ENCODE results near the gene FZR1.
"Not testable (repeated sequence)": the region's sequence is repeated elsewhere in the genome, so short reads cannot be mapped to it uniquely, and the experiment has no call there.

Gene FZR1

DNA sequence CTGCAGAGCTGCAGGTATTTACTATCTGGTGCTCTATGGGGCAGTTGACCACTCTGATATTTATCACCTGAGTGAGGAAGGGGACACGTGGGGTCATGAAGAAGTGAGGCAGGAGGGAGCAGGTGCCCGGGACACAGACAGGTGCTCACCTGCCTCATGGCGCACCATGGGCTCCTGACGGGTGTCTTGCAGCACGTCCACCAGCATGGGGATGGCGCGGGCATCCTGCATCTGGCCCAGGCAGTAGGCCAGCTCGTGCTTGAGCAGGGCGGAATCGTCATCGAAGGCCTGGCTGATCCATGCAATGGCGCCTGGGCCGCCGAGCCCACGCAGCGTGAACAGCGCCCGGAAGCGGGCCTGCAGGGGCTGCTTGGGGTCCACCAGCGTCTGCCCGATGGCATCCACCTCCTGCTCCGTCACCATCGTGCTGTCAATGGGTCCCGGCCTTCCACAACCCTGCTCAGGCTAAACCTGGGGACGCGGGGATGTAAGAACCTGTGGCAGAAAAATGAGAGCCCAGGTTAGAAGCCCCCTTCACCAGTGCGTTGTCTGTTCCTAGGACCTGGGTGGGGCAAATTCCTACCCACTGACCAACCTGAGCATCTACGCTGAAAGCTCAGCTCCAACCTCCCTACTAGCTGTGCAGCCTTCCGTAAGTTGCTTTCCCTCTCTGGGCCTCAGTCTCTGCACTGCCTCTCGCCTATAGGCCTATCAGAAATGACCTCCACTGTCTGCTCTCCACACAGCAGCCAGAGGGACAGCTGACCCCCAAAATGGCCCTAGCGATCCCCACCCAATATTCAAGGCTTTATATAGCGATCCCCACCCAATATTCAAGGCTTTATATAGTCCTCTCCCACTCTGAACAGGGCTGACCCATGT lies 9.5 kb upstream of the FZR1 start:
- no peak for DNase-seq (ENCODE audit: low spot score)

GRCh38 chr19:3497757-3498520 lies 8.2 kb upstream of the FZR1 start:
- no peak for DNase-seq (ENCODE audit: low spot score)

DNA sequence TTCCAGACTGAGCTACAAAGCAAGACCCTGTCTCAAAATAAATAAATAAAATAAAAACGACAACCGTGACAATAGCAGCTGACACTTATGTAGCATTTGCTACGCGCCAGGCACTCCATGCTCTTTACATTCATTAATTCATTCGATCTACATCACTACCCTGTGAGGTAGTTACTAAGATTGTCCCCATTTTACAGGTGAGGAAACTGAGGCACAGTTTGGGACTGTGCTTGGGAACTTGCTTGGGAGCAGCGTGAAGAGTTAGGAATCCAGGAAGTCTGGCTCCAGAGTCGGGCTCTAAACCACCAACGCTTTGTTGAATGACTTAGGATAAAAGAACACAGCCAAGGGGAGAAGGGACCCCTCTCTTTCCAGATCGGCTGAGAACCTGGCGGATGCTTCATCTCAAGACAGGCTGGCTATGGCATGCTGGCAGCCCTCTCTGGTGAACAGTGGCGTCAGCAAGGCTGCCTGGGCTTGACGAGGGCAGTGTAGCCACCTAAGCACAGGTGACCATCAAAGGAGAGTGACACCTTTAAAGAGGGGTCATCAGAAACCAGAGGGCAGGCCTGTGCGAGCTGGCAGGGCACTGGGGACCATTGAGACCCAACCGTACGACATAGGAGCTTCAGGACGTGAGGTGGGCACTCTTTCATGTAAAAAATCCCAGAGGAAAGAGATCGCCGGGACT lies 6.2 kb upstream of the FZR1 start:
- DNase-seq (ENCODE audit: low spot score) = peak; percentile 26

- DNase-seq (ENCODE audit: low spot score) = peak; percentile 100
Measured at GRCh38 chr19:3500429-3501101, 5.5 kb upstream of the FZR1 start, which contains the start of gene DOHH. Gene DOHH (minus strand): TSS chr19:3500674. CDS start chr19:3496814, 3,860 bp downstream.

- DNase-seq (ENCODE audit: low spot score) = peak; percentile 42
Measured at GRCh38 chr19:3501780-3502179, 4.3 kb upstream of the FZR1 start.

GRCh38 chr19:3503036-3503572 lies 3.0 kb upstream of the FZR1 start:
- DNase-seq (ENCODE audit: low spot score) = peak; percentile 99

GRCh38 chr19:3504735-3505134 lies 1.4 kb upstream of the FZR1 start:
- peak; percentile 70 for DNase-seq (ENCODE audit: low spot score)

GRCh38 chr19:3506384-3507340 lies 551 bp downstream of the FZR1 start:
- DNase-seq (ENCODE audit: low spot score) = peak; percentile 53

DNA sequence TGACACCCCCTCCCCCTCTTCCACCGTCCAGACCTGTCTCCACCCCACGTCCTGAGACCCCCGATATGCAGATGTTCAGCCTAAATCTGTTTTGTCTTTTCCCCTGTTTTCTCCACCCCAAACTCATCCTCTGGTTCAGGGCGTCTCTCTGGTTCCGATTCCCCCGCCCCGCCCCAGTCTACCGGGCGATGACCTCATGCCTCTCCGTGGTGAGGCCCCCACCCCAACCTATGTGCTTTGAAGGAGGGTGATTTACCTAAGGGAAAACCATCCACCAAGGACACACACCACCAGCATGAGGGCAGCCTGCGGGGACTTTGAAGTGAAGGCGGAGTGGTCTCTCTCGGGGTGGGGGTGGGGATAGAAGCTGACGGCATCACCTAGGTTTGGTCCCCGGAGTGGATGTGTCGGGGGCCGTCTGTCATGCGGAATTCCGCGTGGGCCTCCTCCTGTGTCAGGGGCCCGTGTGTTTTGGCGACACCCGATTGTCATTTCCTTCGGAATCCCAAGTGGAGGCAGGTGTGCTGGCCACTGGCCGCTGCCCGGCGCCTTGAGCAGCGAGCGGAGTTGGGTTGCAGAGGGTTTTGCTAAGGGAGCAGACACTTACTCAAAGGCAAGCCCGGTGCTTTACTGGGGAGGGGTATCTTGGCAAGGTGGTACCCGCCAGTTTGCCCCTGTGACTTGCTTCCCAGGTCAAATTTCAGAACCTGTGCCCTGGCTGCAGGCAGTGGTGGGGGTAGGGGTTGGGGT lies 1.4 kb downstream of the FZR1 start:
- DNase-seq (ENCODE audit: low spot score) = peak; percentile 47

DNA sequence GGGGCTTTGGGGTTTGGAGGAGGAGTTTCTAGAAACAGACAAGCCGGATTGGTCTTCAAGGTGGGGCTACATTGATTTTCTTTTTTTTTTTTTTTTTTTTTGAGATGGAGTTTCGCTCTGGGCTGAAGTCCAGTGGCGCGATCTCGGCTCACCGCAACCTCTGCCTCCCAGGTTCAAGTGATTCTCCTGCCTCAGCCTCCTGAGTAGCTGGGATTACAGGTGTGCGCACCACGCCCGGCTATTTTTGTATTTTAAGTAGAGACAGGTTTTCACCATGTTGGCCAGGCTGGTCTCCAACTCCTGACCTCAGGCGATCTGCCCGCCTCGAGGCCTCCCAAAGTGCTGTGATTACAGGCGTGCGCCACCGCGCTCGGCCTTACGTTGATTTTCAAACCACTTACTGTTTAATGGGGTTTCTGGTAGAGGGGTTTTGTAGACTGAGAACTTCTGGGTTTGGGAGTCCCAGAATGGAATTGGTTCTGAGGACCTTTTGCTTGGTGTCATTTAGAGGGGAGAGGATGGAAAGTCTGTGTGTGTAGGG lies 2.1 kb downstream of the FZR1 start:
- not testable (repeated sequence) for DNase-seq (ENCODE audit: low spot score)

- DNase-seq (ENCODE audit: low spot score) = no peak
Measured at GRCh38 chr19:3508771-3509535, 2.8 kb downstream of the FZR1 start.

- DNase-seq (ENCODE audit: low spot score) = no peak
Measured at GRCh38 chr19:3509566-3509989, 3.5 kb downstream of the FZR1 start.

DNA sequence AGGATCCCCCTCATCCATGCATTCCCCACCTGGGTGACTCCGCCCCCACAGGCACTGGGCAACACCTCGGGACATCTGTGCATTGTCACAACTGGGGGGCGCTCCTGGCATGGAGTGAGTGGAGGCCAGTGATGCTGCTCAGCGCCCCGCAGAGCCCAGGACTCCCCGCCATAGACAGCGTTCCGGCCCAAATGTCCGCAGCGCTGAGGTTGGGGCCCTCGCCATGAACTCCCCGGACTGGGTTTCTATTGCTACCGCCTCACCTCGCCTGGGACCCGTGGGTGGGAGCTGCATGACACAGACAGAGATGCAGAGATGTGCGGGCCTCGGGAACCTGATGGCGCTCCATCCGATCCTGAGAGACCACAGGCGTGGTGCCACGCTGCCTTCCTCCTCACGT lies 4.6 kb downstream of the FZR1 start:
- no peak for DNase-seq (ENCODE audit: low spot score)

GRCh38 chr19:3511506-3512251 lies 5.6 kb downstream of the FZR1 start:
- DNase-seq (ENCODE audit: low spot score) = no peak

DNA sequence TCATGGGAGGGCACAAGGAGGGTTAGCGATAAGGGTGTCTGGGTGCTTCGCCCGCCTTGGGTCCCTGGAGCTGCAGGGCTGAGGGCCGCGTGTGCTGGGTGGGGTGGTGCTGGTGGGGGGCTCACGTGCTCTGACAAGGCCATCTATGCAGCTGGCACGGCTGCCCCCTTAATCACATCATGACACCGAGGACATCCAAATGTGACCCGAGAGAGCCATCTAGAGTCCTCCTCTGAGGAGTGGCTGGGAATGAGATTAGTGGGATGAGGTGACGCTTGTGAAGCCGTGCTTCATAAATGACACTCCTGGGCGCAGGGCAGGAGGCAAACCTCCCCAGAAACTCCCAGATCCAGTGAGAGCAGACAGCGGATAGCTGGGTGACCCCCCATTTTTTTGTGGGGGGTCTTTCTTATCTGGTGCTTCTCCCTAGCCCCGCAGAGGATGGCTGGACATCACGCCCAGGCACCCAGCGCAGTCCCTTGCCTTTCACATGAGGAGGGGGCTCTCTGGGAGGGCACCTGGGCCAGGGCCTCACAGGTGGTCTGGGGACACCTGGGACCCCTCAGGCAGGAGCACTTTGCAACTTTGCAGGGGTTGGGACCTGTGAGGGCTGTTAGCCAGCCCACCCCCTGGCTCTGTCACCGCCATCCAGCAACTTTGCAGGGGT lies 6.6 kb downstream of the FZR1 start:
- peak; percentile 29 for DNase-seq (ENCODE audit: low spot score)

DNA sequence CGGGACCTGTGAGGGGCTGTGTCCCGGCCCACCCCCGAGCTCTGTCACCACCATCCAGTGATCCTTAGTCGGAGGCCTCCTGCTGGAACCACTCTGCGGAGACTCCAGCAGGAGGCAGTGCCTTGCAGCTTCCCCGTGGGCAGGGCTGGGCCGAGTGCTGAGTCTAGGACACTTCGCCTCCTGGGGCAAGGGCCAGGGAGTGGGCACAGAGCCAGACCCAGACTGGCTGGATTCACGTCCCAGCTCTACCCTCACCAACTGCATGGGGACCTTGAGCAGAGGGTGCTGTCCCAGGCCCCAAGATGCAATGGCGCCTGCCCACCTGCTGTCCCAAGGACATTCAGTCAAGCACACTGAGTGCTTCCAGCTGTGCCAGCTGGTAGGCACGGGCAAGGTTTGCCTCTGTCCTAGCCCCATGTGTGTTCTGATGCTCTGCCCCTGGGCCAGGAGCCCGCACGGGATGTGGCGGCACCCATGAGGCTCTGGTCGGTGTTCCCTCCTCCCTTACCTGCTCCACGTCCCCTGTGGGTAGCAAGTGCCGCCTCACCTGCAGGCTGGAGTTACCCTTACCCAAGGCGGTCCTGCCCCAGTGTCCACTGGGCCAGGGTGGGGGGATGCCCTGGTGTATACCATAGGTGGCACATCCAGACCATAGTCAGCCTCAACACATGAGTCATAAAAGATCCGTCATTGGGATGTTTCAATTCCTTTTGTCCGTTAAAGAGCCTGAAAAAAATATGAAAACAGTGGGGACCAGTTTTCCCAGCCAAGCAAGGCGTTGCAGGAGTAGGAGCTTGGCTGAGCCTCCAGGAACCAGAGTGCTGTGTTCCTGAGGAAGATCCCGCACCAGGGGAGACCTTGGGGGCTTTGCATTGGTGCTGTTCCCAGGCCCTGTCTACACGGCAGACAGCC lies 7.4 kb downstream of the FZR1 start:
- DNase-seq (ENCODE audit: low spot score) = no peak

Data from hematopoietic multipotent progenitor cell treated with erythropoietin and hydrocortisone succinate and interleukin-3 and kit ligand, for 17 days (in vitro differentiated cells).